H1 (cell line): ENCODE measurements around the gene GABPA. TPM values are rescaled to one million over a fixed set of nuclear protein-coding genes. Genes with fewer than 3 reads are reported as not detected.

Experiments used
- polyA plus RNA-seq, 7 experiments: library from polyadenylated mRNA; depleted of rRNA in 3 of 7; stranded (reverse) in 5 of 7; unstranded in 2 of 7; fragments of >200 nt in 5 of 7; fragments of 200-250 nt in 2 of 7; gene quantifications; 1 replicate in 5 of 7; 2 replicates in 1 of 7; 4 replicates in 1 of 7; pipeline versions ENCODE4 v1.2.1 to v1.2.3, GENCODE V29; 2011 to 2013; ENCODE audit warnings: missing spikeins in 2 of 7, mixed read lengths in 2 of 7
- total RNA-seq: library from RNA; stranded (reverse); fragmentation: NEBNext Ultra II Directional; extraction: Animal tissue kit (Norgen Biotek cat#: 25700); gene quantifications from 2 replicates; pipeline ENCODE4 v1.2.1, GENCODE V29; 2021
- TF ChIP-seq, protein P1 (sequence below): fragments of 300-600 bp; sonication (generic); IDR thresholded peaks from 2 replicates; pipeline ENCODE4 v1.7.1; 2012; ENCODE audit warnings: low read length, moderate library complexity, mild to moderate bottlenecking, inconsistent platforms; ENCODE audit not compliant: insufficient replicate concordance

The GABPA gene
- total and polyA plus RNA-seq, 2 of the 8 experiments (the other 6 are each of a cell fraction or from before 2014, with no cell fraction given): 5.2 to 22.2 TPM

DNA sequence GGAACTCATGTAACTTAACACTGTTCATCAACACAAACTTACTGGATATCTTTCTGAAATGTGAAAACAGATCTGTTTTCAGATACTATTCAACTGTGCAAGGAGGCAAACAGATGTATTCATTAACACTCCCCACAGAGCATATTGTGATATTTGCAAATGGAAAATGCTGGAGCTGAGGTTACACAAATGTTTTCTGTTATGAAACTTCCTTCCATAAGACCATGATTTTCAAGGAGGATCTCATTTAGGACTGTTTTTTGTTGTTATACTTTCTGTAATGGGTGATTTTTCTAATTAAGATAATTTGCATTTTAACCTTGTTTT, 56.1 kb downstream of the GABPA start (continued):
- TF ChIP-seq, protein P1, sequence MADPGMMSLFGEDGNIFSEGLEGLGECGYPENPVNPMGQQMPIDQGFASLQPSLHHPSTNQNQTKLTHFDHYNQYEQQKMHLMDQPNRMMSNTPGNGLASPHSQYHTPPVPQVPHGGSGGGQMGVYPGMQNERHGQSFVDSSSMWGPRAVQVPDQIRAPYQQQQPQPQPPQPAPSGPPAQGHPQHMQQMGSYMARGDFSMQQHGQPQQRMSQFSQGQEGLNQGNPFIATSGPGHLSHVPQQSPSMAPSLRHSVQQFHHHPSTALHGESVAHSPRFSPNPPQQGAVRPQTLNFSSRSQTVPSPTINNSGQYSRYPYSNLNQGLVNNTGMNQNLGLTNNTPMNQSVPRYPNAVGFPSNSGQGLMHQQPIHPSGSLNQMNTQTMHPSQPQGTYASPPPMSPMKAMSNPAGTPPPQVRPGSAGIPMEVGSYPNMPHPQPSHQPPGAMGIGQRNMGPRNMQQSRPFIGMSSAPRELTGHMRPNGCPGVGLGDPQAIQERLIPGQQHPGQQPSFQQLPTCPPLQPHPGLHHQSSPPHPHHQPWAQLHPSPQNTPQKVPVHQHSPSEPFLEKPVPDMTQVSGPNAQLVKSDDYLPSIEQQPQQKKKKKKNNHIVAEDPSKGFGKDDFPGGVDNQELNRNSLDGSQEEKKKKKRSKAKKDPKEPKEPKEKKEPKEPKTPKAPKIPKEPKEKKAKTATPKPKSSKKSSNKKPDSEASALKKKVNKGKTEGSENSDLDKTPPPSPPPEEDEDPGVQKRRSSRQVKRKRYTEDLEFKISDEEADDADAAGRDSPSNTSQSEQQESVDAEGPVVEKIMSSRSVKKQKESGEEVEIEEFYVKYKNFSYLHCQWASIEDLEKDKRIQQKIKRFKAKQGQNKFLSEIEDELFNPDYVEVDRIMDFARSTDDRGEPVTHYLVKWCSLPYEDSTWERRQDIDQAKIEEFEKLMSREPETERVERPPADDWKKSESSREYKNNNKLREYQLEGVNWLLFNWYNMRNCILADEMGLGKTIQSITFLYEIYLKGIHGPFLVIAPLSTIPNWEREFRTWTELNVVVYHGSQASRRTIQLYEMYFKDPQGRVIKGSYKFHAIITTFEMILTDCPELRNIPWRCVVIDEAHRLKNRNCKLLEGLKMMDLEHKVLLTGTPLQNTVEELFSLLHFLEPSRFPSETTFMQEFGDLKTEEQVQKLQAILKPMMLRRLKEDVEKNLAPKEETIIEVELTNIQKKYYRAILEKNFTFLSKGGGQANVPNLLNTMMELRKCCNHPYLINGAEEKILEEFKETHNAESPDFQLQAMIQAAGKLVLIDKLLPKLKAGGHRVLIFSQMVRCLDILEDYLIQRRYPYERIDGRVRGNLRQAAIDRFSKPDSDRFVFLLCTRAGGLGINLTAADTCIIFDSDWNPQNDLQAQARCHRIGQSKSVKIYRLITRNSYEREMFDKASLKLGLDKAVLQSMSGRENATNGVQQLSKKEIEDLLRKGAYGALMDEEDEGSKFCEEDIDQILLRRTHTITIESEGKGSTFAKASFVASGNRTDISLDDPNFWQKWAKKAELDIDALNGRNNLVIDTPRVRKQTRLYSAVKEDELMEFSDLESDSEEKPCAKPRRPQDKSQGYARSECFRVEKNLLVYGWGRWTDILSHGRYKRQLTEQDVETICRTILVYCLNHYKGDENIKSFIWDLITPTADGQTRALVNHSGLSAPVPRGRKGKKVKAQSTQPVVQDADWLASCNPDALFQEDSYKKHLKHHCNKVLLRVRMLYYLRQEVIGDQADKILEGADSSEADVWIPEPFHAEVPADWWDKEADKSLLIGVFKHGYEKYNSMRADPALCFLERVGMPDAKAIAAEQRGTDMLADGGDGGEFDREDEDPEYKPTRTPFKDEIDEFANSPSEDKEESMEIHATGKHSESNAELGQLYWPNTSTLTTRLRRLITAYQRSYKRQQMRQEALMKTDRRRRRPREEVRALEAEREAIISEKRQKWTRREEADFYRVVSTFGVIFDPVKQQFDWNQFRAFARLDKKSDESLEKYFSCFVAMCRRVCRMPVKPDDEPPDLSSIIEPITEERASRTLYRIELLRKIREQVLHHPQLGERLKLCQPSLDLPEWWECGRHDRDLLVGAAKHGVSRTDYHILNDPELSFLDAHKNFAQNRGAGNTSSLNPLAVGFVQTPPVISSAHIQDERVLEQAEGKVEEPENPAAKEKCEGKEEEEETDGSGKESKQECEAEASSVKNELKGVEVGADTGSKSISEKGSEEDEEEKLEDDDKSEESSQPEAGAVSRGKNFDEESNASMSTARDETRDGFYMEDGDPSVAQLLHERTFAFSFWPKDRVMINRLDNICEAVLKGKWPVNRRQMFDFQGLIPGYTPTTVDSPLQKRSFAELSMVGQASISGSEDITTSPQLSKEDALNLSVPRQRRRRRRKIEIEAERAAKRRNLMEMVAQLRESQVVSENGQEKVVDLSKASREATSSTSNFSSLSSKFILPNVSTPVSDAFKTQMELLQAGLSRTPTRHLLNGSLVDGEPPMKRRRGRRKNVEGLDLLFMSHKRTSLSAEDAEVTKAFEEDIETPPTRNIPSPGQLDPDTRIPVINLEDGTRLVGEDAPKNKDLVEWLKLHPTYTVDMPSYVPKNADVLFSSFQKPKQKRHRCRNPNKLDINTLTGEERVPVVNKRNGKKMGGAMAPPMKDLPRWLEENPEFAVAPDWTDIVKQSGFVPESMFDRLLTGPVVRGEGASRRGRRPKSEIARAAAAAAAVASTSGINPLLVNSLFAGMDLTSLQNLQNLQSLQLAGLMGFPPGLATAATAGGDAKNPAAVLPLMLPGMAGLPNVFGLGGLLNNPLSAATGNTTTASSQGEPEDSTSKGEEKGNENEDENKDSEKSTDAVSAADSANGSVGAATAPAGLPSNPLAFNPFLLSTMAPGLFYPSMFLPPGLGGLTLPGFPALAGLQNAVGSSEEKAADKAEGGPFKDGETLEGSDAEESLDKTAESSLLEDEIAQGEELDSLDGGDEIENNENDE: no peak
- TF ChIP-seq, all 59 proteins: peak for 0
